T-helper 17 cell (primary cell): ENCODE data around the gene KRTAP13-4. TPM values are rescaled to one million over a fixed set of nuclear protein-coding genes. Genes with fewer than 3 reads are reported as not detected.

Experiments
- ATAC-seq: fragments of 150-1000 bp; cut with Tn5 transposase; 2 replicates; pipeline ENCODE4 v1.10.0; 2021; ENCODE audit warnings: mild to moderate bottlenecking, moderate library complexity
- DNase-seq, 3 donors: peaks; one replicate each; pipeline versions ENCODE4 v3.0.0 to v3.0.0-alpha.2; 2020 to 2021
- H3K9me3 ChIP-seq: one replicate; pipeline ENCODE4 v1.7.0; 2013; ENCODE audit warnings: low read length, mild to moderate bottlenecking; ENCODE audit not compliant: control insufficient read depth, poor library complexity, severe bottlenecking
- H3K27ac Mint-ChIP-seq: one replicate; pipeline ENCODE4 v1.8.0; 2022; ENCODE audit warnings: mild to moderate bottlenecking, moderate library complexity, mixed read lengths
- H3K27me3 Mint-ChIP-seq: one replicate; pipeline ENCODE4 v1.8.0; 2022; ENCODE audit warnings: mixed read lengths
- H3K36me3 Mint-ChIP-seq: one replicate; pipeline ENCODE4 v1.8.0; 2022; ENCODE audit warnings: low read depth, mixed read lengths
- H3K4me1 Mint-ChIP-seq: one replicate; pipeline ENCODE4 v1.8.0; 2022; ENCODE audit warnings: mild to moderate bottlenecking, mixed read lengths
- H3K4me3 Mint-ChIP-seq: one replicate; pipeline ENCODE4 v1.8.0; 2022; ENCODE audit warnings: mild to moderate bottlenecking, moderate library complexity, mixed read lengths
- total RNA-seq, 4 donors: library from RNA in 2 of 4; stranded (reverse) in 2 of 4; gene quantifications; one replicate each; pipeline ENCODE4 v1.2.3 and lab custom pipeline; 2022 to 2026

KRTAP13-4 gene
- not detected for total RNA-seq
- total RNA-seq (lab: John Stamatoyannopoulos, UW), result 0 reads per million in 2 donors

- H3K9me3 ChIP-seq, result no peaks in the 10 kb centered on the region
- no peaks in the 10 kb centered on the region for H3K4me1 Mint-ChIP-seq
- peaks cover 10% of the 10 kb centered on the region for H3K27me3 Mint-ChIP-seq
- no peak within 1 kb of the TSS for H3K4me3 Mint-ChIP-seq
- H3K36me3 Mint-ChIP-seq, result no peaks in the 10 kb centered on the region
- DNase-seq (no peak), ATAC-seq (no peak)
- H3K27ac Mint-ChIP-seq, result no peak within 1 kb of the TSS
Observed at GRCh38 chr21:30430170-30430655, at the start of gene KRTAP13-4. TSS of gene KRTAP13-4 (plus strand) at chr21:30430220. CDS start at chr21:30430276, 56 bp downstream.

GRCh38 chr21:30382201-30382600 lies 47.8 kb upstream of the KRTAP13-4 start:
- no peak for ATAC-seq
- no peak for DNase-seq
- Mint-ChIP-seq H3K27ac (no peak overlapping the region), H3K27me3 (peaks cover 6% of the 10 kb centered on the region), H3K4me3 (no peak overlapping the region), H3K4me1 (no peaks in the 10 kb centered on the region), H3K36me3 (no peaks in the 10 kb centered on the region)
- H3K9me3 ChIP-seq, result no peaks in the 10 kb centered on the region

DNA sequence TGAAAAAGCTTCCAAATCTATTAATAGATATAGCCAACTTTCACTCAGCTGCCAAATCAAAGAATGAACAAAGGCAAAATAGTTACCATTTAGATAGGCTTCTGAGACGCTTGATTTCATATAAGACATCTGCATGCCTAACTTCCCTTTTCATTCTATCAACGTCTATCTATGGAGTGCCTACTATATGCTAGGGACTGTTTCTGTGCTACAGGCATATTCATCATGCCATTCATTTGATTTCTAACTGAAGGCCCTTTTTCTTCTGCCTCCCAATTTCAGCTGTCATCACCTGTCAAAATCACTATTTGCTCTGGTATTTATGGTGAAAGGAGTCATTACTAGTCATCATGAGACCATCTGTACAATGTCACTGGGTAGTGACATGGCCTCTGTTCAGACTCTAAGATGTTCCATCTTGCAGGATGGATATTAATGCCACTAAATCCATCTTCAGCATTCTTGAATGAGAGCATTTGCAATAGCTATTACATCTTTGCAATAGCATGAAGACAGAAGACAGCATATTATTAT lies 38.5 kb upstream of the KRTAP13-4 start:
- DNase-seq, result no peak
- H3K9me3 ChIP-seq, result no peaks in the 10 kb centered on the region
- Mint-ChIP-seq H3K36me3 (no peaks in the 10 kb centered on the region), H3K27ac (no peak overlapping the region), H3K4me1 (no peaks in the 10 kb centered on the region), H3K27me3 (peaks cover 6% of the 10 kb centered on the region), H3K4me3 (no peak overlapping the region)
- ATAC-seq, result no peak

DNA sequence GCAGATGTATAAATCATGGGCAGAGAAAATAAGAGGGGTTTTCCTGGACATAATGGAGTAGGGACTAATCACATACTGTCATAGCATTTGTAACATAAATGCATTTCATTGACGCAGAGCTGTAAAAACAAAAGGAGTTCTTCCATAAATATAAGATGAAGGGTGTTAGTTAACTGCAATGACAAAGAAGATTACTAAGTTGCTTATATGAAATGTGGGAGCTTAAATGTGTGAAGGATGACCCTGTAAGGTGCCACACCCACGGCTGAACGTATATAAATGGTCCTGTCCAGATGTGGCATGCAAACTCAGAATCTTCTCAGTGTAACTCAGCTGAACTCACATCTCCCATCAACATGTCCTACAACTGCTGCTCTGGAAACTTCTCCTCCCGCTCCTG lies 34.3 kb upstream of the KRTAP13-4 start, which contains the start of gene KRTAP13-1:
KRTAP13-1 (plus strand) TSS at position 301 of the 400 bp plus-strand sequence; CDS start at position 357, 56 bp downstream.
- Mint-ChIP-seq H3K4me3 (no peak within 1 kb of the TSS), H3K36me3 (no peaks in the 10 kb centered on the region), H3K4me1 (no peaks in the 10 kb centered on the region), H3K27ac (no peak within 1 kb of the TSS), H3K27me3 (peaks cover 6% of the 10 kb centered on the region)
- DNase-seq, result no peak
- no peaks in the 10 kb centered on the region for H3K9me3 ChIP-seq
- no peak for ATAC-seq

GRCh38 chr21:30408782-30409494 lies 21.1 kb upstream of the KRTAP13-4 start:
- no peak overlapping the region for H3K27ac Mint-ChIP-seq
- no peak overlapping the region for H3K4me3 Mint-ChIP-seq
- ATAC-seq (peak; percentile 47), DNase-seq (no peak)
- no peaks in the 10 kb centered on the region for H3K27me3 Mint-ChIP-seq
- H3K36me3 Mint-ChIP-seq, result no peaks in the 10 kb centered on the region
- H3K4me1 Mint-ChIP-seq, result no peaks in the 10 kb centered on the region
- peaks cover 5% of the 10 kb centered on the region for H3K9me3 ChIP-seq

- no peaks in the 10 kb centered on the region for H3K27me3 Mint-ChIP-seq
- DNase-seq (no peak), ATAC-seq (no peak)
- H3K4me3 Mint-ChIP-seq, result no peak overlapping the region
- no peaks in the 10 kb centered on the region for H3K4me1 Mint-ChIP-seq
- H3K27ac Mint-ChIP-seq, result no peak overlapping the region
- no peaks in the 10 kb centered on the region for H3K36me3 Mint-ChIP-seq
- H3K9me3 ChIP-seq, result no peaks in the 10 kb centered on the region
Observed at GRCh38 chr21:30415993-30416392, 14.0 kb upstream of the KRTAP13-4 start.

DNA sequence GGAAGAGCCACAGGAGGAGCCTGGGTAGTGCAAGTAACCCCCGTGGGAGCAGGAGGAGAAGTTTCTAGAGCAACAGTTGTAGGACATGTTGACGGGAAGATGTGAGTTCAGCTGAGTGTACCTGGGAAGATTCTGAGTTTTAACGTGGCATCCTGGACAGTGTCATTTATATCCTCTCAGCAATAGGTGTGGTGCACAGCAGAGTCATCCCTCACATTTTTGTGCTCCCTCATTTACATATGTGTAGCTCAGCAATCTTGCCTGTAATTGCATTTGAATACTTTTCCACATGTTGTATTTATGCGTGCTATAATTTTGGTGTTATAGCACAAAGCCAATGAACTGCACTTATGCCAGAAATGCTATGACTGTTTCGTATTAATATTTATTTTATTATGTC lies 4.2 kb upstream of the KRTAP13-4 start, which contains the start of gene KRTAP13-3:
KRTAP13-3 (minus strand) TSS at position 101 of the 400 bp plus-strand sequence; CDS start at position 87, 14 bp downstream.
- H3K36me3 Mint-ChIP-seq, result no peaks in the 10 kb centered on the region
- no peaks in the 10 kb centered on the region for H3K9me3 ChIP-seq
- H3K27ac Mint-ChIP-seq, result no peak within 1 kb of the TSS
- ATAC-seq (no peak), DNase-seq (no peak)
- peaks cover 6% of the 10 kb centered on the region for H3K27me3 Mint-ChIP-seq
- H3K4me3 Mint-ChIP-seq, result no peak within 1 kb of the TSS
- H3K4me1 Mint-ChIP-seq, result no peaks in the 10 kb centered on the region

DNA sequence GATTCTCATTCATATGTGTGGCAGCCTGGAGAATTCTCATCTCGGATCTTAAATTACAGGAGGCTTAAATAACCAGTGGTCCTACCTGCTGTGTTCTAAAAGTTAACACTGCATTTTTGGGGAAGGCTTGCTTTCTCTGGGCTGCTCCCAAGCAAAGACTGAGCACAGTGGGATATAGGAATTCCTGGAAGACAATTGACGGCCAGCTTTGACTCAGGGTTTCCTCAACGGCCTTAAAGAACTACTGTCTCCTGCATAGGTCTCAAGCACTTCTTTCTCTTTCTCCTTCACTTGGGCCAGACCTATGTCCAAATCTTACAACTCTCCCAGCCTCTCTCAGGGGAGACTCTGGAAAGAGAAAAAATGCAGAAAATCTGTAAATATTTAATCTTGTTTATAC lies 3.3 kb upstream of the KRTAP13-4 start:
- ATAC-seq (no peak), DNase-seq (no peak)
- H3K36me3 Mint-ChIP-seq, result no peaks in the 10 kb centered on the region
- H3K9me3 ChIP-seq, result no peaks in the 10 kb centered on the region
- H3K27ac Mint-ChIP-seq, result no peak overlapping the region
- peaks cover 10% of the 10 kb centered on the region for H3K27me3 Mint-ChIP-seq
- no peak overlapping the region for H3K4me3 Mint-ChIP-seq
- no peaks in the 10 kb centered on the region for H3K4me1 Mint-ChIP-seq

DNA sequence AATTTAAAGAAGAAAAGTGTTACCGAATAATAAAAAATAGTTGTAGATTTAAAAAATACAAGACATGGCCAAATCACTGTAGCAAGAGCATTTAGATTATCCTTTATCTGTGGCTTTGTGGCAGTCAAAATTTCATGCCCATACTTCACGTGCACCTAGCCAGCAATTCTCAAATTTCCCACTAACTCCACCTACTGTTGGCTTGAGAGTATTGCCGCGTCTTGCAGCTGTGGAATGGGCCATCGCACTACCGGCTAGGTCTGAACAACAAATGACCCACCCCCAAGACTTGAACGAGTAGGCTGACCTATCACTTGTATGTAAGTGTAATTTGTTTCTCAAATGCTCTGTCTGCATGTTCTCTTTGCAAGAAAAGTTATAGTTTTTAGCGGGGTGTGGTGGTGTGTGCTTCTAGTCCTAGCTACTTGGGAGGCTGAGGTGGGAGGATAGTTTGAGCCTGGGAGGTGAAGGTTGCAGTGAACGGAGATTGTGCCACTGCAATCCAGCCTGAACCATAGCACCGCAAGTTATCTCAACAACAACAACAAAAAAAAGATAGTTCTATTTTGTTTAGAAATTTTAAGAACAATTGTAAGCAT lies 4.1 kb downstream of the KRTAP13-4 start:
- no peak overlapping the region for H3K27ac Mint-ChIP-seq
- DNase-seq (no peak), ATAC-seq (no peak)
- H3K4me1 Mint-ChIP-seq, result no peaks in the 10 kb centered on the region
- H3K27me3 Mint-ChIP-seq, result peaks cover 15% of the 10 kb centered on the region
- no peak overlapping the region for H3K4me3 Mint-ChIP-seq
- no peaks in the 10 kb centered on the region for H3K9me3 ChIP-seq
- peaks cover 2% of the 10 kb centered on the region for H3K36me3 Mint-ChIP-seq

GRCh38 chr21:30437010-30437565 lies 7.1 kb downstream of the KRTAP13-4 start:
- Mint-ChIP-seq H3K4me3 (no peak overlapping the region), H3K36me3 (peaks cover 2% of the 10 kb centered on the region), H3K27ac (no peak overlapping the region), H3K27me3 (peaks cover 5% of the 10 kb centered on the region), H3K4me1 (no peaks in the 10 kb centered on the region)
- ATAC-seq (no peak), DNase-seq (no peak)
- no peaks in the 10 kb centered on the region for H3K9me3 ChIP-seq

DNA sequence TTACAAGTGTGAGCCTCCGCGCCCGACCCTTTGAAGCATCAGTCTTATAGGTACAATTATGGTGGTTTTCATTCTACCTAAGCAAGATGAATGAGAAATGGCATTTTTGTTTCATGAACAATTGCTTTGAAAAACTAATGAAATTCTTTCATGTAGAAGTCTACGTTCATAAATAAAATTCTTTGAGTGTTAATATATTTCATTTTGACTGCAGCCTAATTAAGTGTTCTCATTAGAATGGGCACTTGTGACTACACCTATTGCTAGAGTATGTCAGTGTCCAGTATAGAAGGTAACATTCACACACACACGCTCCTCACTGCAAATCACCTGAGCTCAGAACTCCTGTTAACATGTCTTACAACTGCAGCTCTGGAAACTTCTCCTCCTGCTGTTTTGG lies 10.0 kb downstream of the KRTAP13-4 start, which contains the start of gene KRTAP15-1:
KRTAP15-1 (plus strand) TSS at position 301 of the 400 bp plus-strand sequence; CDS start at position 354, 53 bp downstream.
- Mint-ChIP-seq H3K27ac (no peak within 1 kb of the TSS), H3K27me3 (peaks cover 5% of the 10 kb centered on the region)

DNA sequence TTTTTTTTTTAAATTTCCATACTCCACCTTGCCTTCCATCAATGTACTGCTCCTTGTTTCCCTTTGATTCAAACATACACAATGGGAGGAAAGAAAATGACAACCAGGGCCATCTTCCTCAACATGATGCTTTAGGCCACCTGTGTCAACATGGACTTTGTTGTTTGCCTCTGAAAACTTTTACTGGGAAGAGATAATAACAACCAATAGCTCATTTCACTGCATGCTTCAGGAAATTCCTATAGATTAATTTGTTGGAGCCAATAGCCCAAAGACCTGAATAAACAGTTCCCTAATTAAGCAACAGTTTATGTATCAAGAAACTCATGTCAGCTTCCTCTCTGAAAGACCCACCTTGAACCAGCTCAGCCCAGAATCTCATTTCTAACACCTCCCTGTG lies 13.2 kb downstream of the KRTAP13-4 start:
- Mint-ChIP-seq H3K36me3 (no peaks in the 10 kb centered on the region), H3K27ac (no peak overlapping the region), H3K4me3 (no peak overlapping the region), H3K27me3 (no peaks in the 10 kb centered on the region), H3K4me1 (no peaks in the 10 kb centered on the region)
- DNase-seq, result no peak
- no peak for ATAC-seq
- no peaks in the 10 kb centered on the region for H3K9me3 ChIP-seq

More for the DNA sequence above, 10.0 kb downstream of the KRTAP13-4 start, which contains the start of gene KRTAP15-1:
- DNase-seq (no peak), ATAC-seq (no peak)
- H3K4me3 Mint-ChIP-seq, result no peak within 1 kb of the TSS
- H3K36me3 Mint-ChIP-seq, result peaks cover 2% of the 10 kb centered on the region
- no peaks in the 10 kb centered on the region for H3K9me3 ChIP-seq
- H3K4me1 Mint-ChIP-seq, result no peaks in the 10 kb centered on the region

- Mint-ChIP-seq H3K27me3 (no peaks in the 10 kb centered on the region), H3K4me1 (no peaks in the 10 kb centered on the region), H3K27ac (no peak overlapping the region), H3K4me3 (no peak overlapping the region), H3K36me3 (no peaks in the 10 kb centered on the region)
- ATAC-seq (no peak), DNase-seq (no peak)
- no peaks in the 10 kb centered on the region for H3K9me3 ChIP-seq
Observed at GRCh38 chr21:30444204-30444603, 14.2 kb downstream of the KRTAP13-4 start.
